Keratinocyte (primary cell): ENCODE data around the gene SMAD7. TPM values are rescaled to one million over a fixed set of nuclear protein-coding genes. Genes with fewer than 3 reads are reported as not detected.

Experiments
- DNase-seq: peaks from one replicate; pipeline ENCODE4 v3.0.0-alpha.2; 2011; ENCODE audit warnings: low read depth, missing footprints, low spot score
- FAIRE-seq: peaks from 2 replicates; lab custom pipeline; 2011; peaks lifted over from hg19 to GRCh38; lab: Jason Lieb, UNC
- H2AFZ ChIP-seq: 2 replicates; pipeline ENCODE4 v1.6.0; 2012; ENCODE audit warnings: low read length, control low read depth, inconsistent platforms; ENCODE audit not compliant: control insufficient read depth
- H3K27ac ChIP-seq: 2 replicates; pipeline ENCODE4 v1.5.1; 2011; ENCODE audit warnings: low read length; ENCODE audit not compliant: control insufficient read depth, insufficient read depth
- H3K27me3 ChIP-seq: 3 replicates; pipeline ENCODE4 v1.6.0; 2011; ENCODE audit warnings: low read length; ENCODE audit not compliant: control insufficient read depth, insufficient read depth; ENCODE audit errors: extremely low read depth
- H3K36me3 ChIP-seq, 2 experiments: 2 replicates in 1 of 2; 3 replicates in 1 of 2; pipeline ENCODE4 v1.5.1; 2011; ENCODE audit warnings: low read length in 2 of 2, mild to moderate bottlenecking in 1 of 2; ENCODE audit not compliant: control insufficient read depth in 2 of 2, insufficient read depth in 2 of 2; ENCODE audit errors: extremely low read depth in 1 of 2
- H3K4me1 ChIP-seq: 3 replicates; pipeline ENCODE4 v1.5.1; 2011; ENCODE audit warnings: low read length; ENCODE audit not compliant: control insufficient read depth, insufficient read depth; ENCODE audit errors: extremely low read depth
- H3K4me2 ChIP-seq: 3 replicates; pipeline ENCODE4 v1.6.0; 2011; ENCODE audit warnings: low read depth, low read length; ENCODE audit not compliant: control insufficient read depth, insufficient read depth; ENCODE audit errors: extremely low read depth
- H3K4me3 ChIP-seq, 3 experiments: fragments of 200-600 bp in 1 of 3; sonication (generic) in 1 of 3; 2 replicates in 2 of 3; 3 replicates in 1 of 3; pipeline ENCODE4 v1.5.1; 2011 to 2016; ENCODE audit warnings: low read length in 3 of 3, mild to moderate bottlenecking in 3 of 3, control low read depth in 2 of 3, inconsistent platforms in 1 of 3, low read depth in 1 of 3, mixed read lengths in 1 of 3, mixed run types in 1 of 3, moderate library complexity in 1 of 3; ENCODE audit not compliant: control insufficient read depth in 2 of 3, insufficient read depth in 2 of 3; ENCODE audit errors: extremely low read depth in 1 of 3
- H3K79me2 ChIP-seq: 2 replicates; pipeline ENCODE4 v1.6.0; 2012; ENCODE audit warnings: low read length; ENCODE audit not compliant: control insufficient read depth, insufficient read depth
- H3K9ac ChIP-seq: 3 replicates; pipeline ENCODE4 v1.6.0; 2011; ENCODE audit warnings: low read length; ENCODE audit not compliant: control insufficient read depth, insufficient read depth; ENCODE audit errors: extremely low read depth
- H3K9me1 ChIP-seq: 3 replicates; pipeline ENCODE4 v1.6.0; 2011; ENCODE audit warnings: low read length; ENCODE audit not compliant: control insufficient read depth, insufficient read depth; ENCODE audit errors: extremely low read depth
- H3K9me3 ChIP-seq: 2 replicates; pipeline ENCODE4 v1.5.1; 2012; ENCODE audit warnings: low read depth, low read length; ENCODE audit not compliant: control insufficient read depth
- H4K20me1 ChIP-seq: 3 replicates; pipeline ENCODE4 v1.6.0; 2011; ENCODE audit warnings: low read length; ENCODE audit not compliant: control insufficient read depth, insufficient read depth; ENCODE audit errors: extremely low read depth
- EZH2 ChIP-seq: IDR thresholded peaks from one replicate; pipeline ENCODE4 v1.6.1; 2012; ENCODE audit warnings: inconsistent platforms, mild to moderate bottlenecking, low read length, moderate library complexity
- dilution Hi-C: fragments of 300-500 bp; cut with MboI; formaldehyde crosslinking; loops from one replicate; pipeline ENCODE4 v1.7.0; 2020; ENCODE audit warnings: low sequenced_read_pairs; ENCODE audit not compliant: extremely low pct_ligation_motif_present
- polyA plus RNA-seq, 5 experiments: library from polyadenylated mRNA; depleted of rRNA in 3 of 5; stranded (reverse) in 3 of 5; stranded (forward) in 1 of 5; unstranded in 1 of 5; fragments of >200 nt; gene quantifications; 1 replicate in 1 of 5; 2 replicates in 3 of 5; 3 replicates in 1 of 5; pipeline versions ENCODE4 v1.2.1 to v1.2.3, GENCODE V29; 2011 to 2012; ENCODE audit warnings: missing spikeins in 2 of 5, low read depth in 1 of 5, low replicate concordance in 1 of 5
- TF ChIP-seq, protein P1 (sequence below), 3 experiments: IDR thresholded peaks in 1 of 3; conservative IDR thresholded peaks in 1 of 3; optimal IDR thresholded peaks in 1 of 3; 2 replicates in 2 of 3; 3 replicates in 1 of 3; pipeline versions ENCODE3 to v1.5.1; 2011; ENCODE audit warnings: low read length in 3 of 3, mild to moderate bottlenecking in 3 of 3, moderate library complexity in 2 of 3, control low read depth in 1 of 3, inconsistent platforms in 1 of 3; ENCODE audit not compliant: insufficient read depth in 2 of 3; ENCODE audit errors: extremely low read depth in 1 of 3

Gene SMAD7
- polyA plus RNA-seq, 1 donor (not counting 4 experiments of a cell fraction or from before 2014, with no cell fraction given): 9.5 TPM

DNA sequence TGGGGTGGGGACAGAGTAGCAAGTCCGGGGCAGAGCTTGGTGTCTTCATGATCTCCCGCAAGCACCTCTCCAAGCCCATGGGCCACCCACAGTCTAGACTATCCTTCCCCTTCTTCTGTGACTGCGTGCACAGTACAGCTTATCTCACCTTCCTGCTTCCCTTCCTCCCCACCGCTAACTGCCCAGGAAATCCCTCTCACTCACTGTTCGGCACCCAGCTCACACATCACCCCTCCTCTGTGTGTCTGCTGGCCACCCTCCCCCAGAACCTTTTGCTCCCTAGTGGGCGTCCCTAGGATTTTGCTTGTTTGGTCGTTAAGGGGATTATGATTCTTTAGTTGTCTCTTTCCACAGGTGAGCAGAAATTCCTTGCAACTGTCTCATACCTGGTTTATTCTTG lies 31.5 kb upstream of the SMAD7 start:
- no peaks in the 10 kb centered on the region for H4K20me1 ChIP-seq
- H3K9me3 ChIP-seq: no peaks in the 10 kb centered on the region
- H3K9me1 ChIP-seq: no peaks in the 10 kb centered on the region
- TF ChIP-seq, protein P1, sequence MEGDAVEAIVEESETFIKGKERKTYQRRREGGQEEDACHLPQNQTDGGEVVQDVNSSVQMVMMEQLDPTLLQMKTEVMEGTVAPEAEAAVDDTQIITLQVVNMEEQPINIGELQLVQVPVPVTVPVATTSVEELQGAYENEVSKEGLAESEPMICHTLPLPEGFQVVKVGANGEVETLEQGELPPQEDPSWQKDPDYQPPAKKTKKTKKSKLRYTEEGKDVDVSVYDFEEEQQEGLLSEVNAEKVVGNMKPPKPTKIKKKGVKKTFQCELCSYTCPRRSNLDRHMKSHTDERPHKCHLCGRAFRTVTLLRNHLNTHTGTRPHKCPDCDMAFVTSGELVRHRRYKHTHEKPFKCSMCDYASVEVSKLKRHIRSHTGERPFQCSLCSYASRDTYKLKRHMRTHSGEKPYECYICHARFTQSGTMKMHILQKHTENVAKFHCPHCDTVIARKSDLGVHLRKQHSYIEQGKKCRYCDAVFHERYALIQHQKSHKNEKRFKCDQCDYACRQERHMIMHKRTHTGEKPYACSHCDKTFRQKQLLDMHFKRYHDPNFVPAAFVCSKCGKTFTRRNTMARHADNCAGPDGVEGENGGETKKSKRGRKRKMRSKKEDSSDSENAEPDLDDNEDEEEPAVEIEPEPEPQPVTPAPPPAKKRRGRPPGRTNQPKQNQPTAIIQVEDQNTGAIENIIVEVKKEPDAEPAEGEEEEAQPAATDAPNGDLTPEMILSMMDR (optimal IDR thresholded peaks at IDR 0.05 in 1 of 3, IDR thresholded peaks at IDR 0.05 in 1 of 3, conservative IDR thresholded peaks at IDR 0.05 in 1 of 3; ENCODE audit: extremely low read depth in 1 of 3, insufficient read depth in 2 of 3, low read length in 3 of 3): no peak
- TF ChIP-seq EZH2: no peak
- no peaks in the 10 kb centered on the region for H3K36me3 ChIP-seq
- H3K4me2 ChIP-seq: no peak overlapping the region
- H2AFZ ChIP-seq: no peak overlapping the region
- no peak for FAIRE-seq
- peaks cover 4% of the 10 kb centered on the region for H3K4me1 ChIP-seq
- H3K79me2 ChIP-seq: no peaks in the 10 kb centered on the region
- dilution Hi-C loops: no loop called here
- no peaks in the 10 kb centered on the region for H3K27me3 ChIP-seq
- no peak overlapping the region for H3K27ac ChIP-seq
- H3K9ac ChIP-seq: no peak overlapping the region
- no peak for DNase-seq
- no peak overlapping the region for H3K4me3 ChIP-seq

- DNase-seq (no peak), FAIRE-seq (no peak)
- dilution Hi-C loops: no loop called here
- no peaks in the 10 kb centered on the region for H3K9me3 ChIP-seq
- TF ChIP-seq EZH2: no peak
- TF ChIP-seq, protein P1 (optimal IDR thresholded peaks at IDR 0.05 in 1 of 3, IDR thresholded peaks at IDR 0.05 in 1 of 3, conservative IDR thresholded peaks at IDR 0.05 in 1 of 3; ENCODE audit: extremely low read depth in 1 of 3, insufficient read depth in 2 of 3, low read length in 3 of 3): no peak
- no peak overlapping the region for H3K4me2 ChIP-seq
- H3K27ac ChIP-seq: no peak overlapping the region
- no peak overlapping the region for H2AFZ ChIP-seq
- H3K9me1 ChIP-seq: no peaks in the 10 kb centered on the region
- no peak overlapping the region for H3K9ac ChIP-seq
- H3K27me3 ChIP-seq: no peaks in the 10 kb centered on the region
- H3K36me3 ChIP-seq: no peaks in the 10 kb centered on the region
- H4K20me1 ChIP-seq: no peaks in the 10 kb centered on the region
- H3K4me1 ChIP-seq: peaks cover 9% of the 10 kb centered on the region
- no peak overlapping the region for H3K4me3 ChIP-seq
- H3K79me2 ChIP-seq: no peaks in the 10 kb centered on the region
Observed at GRCh38 chr18:48979944-48980890, 29.5 kb upstream of the SMAD7 start.
